Upper lobe of left lung (tissue), 4 donors: ENCODE measurements around the gene RASSF7.

Experiments used
- CTCF ChIP-seq, 6 experiments: fragments of 450-650 bp in 4 of 6; fragments of 200-600 bp in 2 of 6; sonication (generic) in 2 of 6; IDR thresholded peaks; one replicate each; pipeline ENCODE4 v1.5.1; 2016 to 2019; ENCODE audit warnings: antibody characterized with exemption in 6 of 6
- EP300 ChIP-seq, 4 donors: sonication (generic); formaldehyde crosslinking; IDR thresholded peaks; one replicate each; pipeline ENCODE4 v1.5.1; 2017; ENCODE audit warnings: antibody characterized with exemption in 4 of 4, control low read depth in 2 of 4
- POLR2A ChIP-seq, 4 donors: fragments of 450-650 bp; IDR thresholded peaks; one replicate each; pipeline ENCODE4 v1.5.1; 2016 to 2017; ENCODE audit warnings: antibody characterized with exemption in 4 of 4, mild to moderate bottlenecking in 2 of 4
- POLR2AphosphoS5 ChIP-seq, 2 donors: sonication (generic); formaldehyde crosslinking; IDR thresholded peaks; one replicate each; pipeline ENCODE4 v1.5.1; 2017; ENCODE audit warnings: antibody characterized with exemption in 2 of 2

DNA sequence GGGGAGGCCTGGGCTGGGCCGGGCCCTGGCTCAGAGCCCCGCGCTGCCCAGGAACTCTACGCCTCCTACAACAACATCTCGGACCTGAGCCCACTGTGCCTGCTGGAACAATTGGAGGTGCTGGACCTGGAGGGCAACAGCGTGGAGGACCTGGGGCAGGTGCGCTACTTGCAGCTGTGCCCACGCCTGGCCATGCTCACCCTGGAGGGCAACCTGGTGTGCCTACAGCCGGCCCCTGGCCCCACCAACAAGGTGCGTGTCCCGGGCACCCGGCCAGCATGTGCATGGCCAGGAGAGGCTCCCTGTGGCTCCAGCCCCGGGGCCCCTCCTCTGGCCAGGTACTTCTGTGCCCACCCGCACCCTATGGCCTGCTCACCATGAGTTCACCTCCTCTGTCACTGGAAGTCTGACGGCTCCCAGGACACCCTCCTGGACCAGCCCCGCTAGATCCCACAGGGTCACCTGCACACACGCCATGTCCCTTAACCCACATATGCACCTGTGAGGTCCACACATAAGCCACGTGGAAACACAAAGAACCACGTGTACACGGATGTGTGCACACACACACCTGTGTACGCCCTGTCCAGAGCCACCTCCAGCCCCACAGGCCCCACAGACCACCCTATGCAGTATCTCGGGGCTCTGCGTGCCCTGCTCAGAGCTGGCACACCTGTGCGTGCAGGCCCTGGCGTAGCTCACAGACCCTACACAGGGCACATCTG, 10.6 kb upstream of the RASSF7 start:
- TF ChIP-seq CTCF (IDR thresholded peaks at IDR 0.05) (no peak), POLR2A (IDR thresholded peaks at IDR 0.05) (no peak), POLR2AphosphoS5 (IDR thresholded peaks at IDR 0.05) (no peak), EP300 (IDR thresholded peaks at IDR 0.05) (no peak)
